GM12891 (cell line): Measurements from ENCODE around the gene EYA2.

ENCODE experiments used
- DNase-seq: peaks from one replicate; pipeline ENCODE4 v3.0.0; 2011; ENCODE audit warnings: low spot score; ENCODE audit not compliant: insufficient read length
- FAIRE-seq: peaks from 2 replicates; lab custom pipeline; 2011; peaks lifted over from hg19 to GRCh38; lab: Jason Lieb, UNC
- PAX5 ChIP-seq: IDR thresholded peaks from 2 replicates; pipeline ENCODE4 v1.6.1; 2011; ENCODE audit warnings: low read length, moderate library complexity, mild to moderate bottlenecking; ENCODE audit not compliant: insufficient read depth, severe bottlenecking
- POLR2A ChIP-seq: IDR thresholded peaks from 2 replicates; pipeline ENCODE4 v1.6.1; 2011; ENCODE audit warnings: low read depth, low read length, control low read depth
- POLR2AphosphoS5 ChIP-seq: IDR thresholded peaks from 2 replicates; pipeline ENCODE4 v1.6.1; 2011; ENCODE audit warnings: low read depth, low read length, control low read depth
- POU2F2 ChIP-seq: IDR thresholded peaks from 2 replicates; pipeline ENCODE4 v1.6.1; 2011; ENCODE audit warnings: low read depth, mild to moderate bottlenecking, control low read depth, low read length, moderate library complexity
- SPI1 ChIP-seq: IDR thresholded peaks from 2 replicates; pipeline ENCODE4 v1.6.1; 2011; ENCODE audit warnings: low read depth, low read length, control low read depth
- TAF1 ChIP-seq: IDR thresholded peaks from 2 replicates; pipeline ENCODE4 v1.6.1; 2011; ENCODE audit warnings: low read depth, low read length, control low read depth

EYA2 gene

GRCh38 chr20:47152068-47152467 is 257.4 kb downstream of the EYA2 start:
- no peak for FAIRE-seq
- no peak for TF ChIP-seq TAF1
- TF ChIP-seq POLR2A, result no peak
- TF ChIP-seq POLR2AphosphoS5, result no peak
- TF ChIP-seq POU2F2, result no peak
- TF ChIP-seq SPI1, result no peak
- no peak for TF ChIP-seq PAX5
- no peak for DNase-seq

GRCh38 chr20:47154089-47154488 is 259.4 kb downstream of the EYA2 start:
- no peak for FAIRE-seq
- TF ChIP-seq SPI1 (no peak), POLR2AphosphoS5 (no peak), POU2F2 (no peak), POLR2A (no peak), PAX5 (no peak), TAF1 (no peak)
- DNase-seq, result no peak

- TF ChIP-seq SPI1, result no peak
- TF ChIP-seq POLR2AphosphoS5, result no peak
- no peak for TF ChIP-seq PAX5
- no peak for TF ChIP-seq TAF1
- no peak for TF ChIP-seq POLR2A
- TF ChIP-seq POU2F2, result no peak
- DNase-seq (no peak), FAIRE-seq (no peak)
Measured at GRCh38 chr20:47156301-47157137, 261.9 kb downstream of the EYA2 start.

- no peak for FAIRE-seq
- TF ChIP-seq PAX5 (no peak), POLR2AphosphoS5 (no peak), TAF1 (no peak), SPI1 (no peak), POU2F2 (no peak), POLR2A (no peak)
- no peak for DNase-seq
Measured at GRCh38 chr20:47159166-47159565, 264.5 kb downstream of the EYA2 start.

GRCh38 chr20:47160240-47160639 is 265.6 kb downstream of the EYA2 start:
- DNase-seq (no peak), FAIRE-seq (no peak)
- TF ChIP-seq POU2F2 (no peak), SPI1 (no peak), TAF1 (no peak), POLR2A (no peak), PAX5 (no peak)

- FAIRE-seq (no peak), DNase-seq (no peak)
- TF ChIP-seq POLR2A, result no peak
- no peak for TF ChIP-seq POLR2AphosphoS5
- no peak for TF ChIP-seq TAF1
- no peak for TF ChIP-seq SPI1
- TF ChIP-seq PAX5, result no peak
- TF ChIP-seq POU2F2, result no peak
Measured at GRCh38 chr20:47160992-47161391, 266.3 kb downstream of the EYA2 start.

- no peak for TF ChIP-seq POU2F2
- TF ChIP-seq TAF1, result no peak
- no peak for TF ChIP-seq POLR2A
- TF ChIP-seq SPI1, result no peak
- no peak for TF ChIP-seq POLR2AphosphoS5
- TF ChIP-seq PAX5, result no peak
- no peak for FAIRE-seq
- no peak for DNase-seq
Measured at GRCh38 chr20:47161411-47161810, 266.8 kb downstream of the EYA2 start.

- no peak for DNase-seq
- TF ChIP-seq POU2F2 (no peak), POLR2AphosphoS5 (no peak), POLR2A (no peak), SPI1 (no peak), PAX5 (no peak), TAF1 (no peak)
- FAIRE-seq, result no peak
Measured at GRCh38 chr20:47164140-47164539, 269.5 kb downstream of the EYA2 start.

- TF ChIP-seq PAX5 (no peak), TAF1 (no peak), POLR2A (no peak), POU2F2 (no peak), POLR2AphosphoS5 (no peak), SPI1 (no peak)
- DNase-seq (no peak), FAIRE-seq (no peak)
Measured at GRCh38 chr20:47165376-47165865, 270.8 kb downstream of the EYA2 start.
